HG02973 (cell line): ENCODE data around the gene JOSD2.
"Not testable (repeated sequence)": the region's sequence is repeated elsewhere in the genome, so short reads cannot be mapped to it uniquely, and the experiment has no call there.

Experiments
- ATAC-seq: cut with Tn5 transposase; IDR thresholded peaks from one replicate; pipeline ENCODE4 v1.9.1; 2021; ENCODE audit warnings: moderate library complexity; ENCODE audit not compliant: unreplicated experiment

Gene JOSD2

DNA sequence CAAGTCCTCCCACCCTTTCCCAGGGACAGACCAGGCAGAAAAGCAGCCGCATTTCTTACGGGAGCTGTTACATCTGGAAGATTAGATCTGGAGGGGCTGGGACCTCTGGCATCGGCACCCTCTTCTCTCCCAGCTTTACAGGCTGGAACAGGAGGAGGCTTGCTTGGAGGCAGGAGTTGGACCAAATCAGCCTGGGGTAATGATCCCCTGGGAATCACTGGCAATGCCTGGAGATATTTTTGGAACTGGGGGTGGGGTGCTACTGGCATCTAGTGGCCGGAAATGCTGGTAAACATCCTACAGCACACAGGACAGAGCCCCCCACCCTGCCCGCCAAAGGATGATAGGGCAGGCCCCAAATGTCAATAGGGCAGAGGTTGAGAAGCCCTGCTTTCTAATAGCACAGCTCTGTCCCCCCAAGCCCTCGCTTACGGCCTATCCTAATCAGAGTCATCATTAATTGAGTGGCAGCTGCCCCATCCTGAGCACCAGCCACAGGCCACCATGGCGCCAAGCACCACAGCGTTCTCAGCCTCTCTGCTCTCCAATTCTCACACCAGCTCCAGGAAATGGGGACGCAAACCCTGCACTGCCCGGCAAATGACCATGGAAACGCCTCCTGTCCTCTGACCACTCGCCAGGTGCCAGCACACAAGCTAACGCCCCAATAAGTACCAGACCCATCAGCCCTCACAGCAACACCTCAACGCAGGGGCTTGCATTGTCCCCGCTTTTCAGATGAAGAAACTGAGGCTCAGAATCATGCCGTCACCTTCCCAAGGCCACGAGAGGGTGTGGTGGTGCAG is 36.6 kb upstream of the JOSD2 start:
- ATAC-seq: no peak

DNA sequence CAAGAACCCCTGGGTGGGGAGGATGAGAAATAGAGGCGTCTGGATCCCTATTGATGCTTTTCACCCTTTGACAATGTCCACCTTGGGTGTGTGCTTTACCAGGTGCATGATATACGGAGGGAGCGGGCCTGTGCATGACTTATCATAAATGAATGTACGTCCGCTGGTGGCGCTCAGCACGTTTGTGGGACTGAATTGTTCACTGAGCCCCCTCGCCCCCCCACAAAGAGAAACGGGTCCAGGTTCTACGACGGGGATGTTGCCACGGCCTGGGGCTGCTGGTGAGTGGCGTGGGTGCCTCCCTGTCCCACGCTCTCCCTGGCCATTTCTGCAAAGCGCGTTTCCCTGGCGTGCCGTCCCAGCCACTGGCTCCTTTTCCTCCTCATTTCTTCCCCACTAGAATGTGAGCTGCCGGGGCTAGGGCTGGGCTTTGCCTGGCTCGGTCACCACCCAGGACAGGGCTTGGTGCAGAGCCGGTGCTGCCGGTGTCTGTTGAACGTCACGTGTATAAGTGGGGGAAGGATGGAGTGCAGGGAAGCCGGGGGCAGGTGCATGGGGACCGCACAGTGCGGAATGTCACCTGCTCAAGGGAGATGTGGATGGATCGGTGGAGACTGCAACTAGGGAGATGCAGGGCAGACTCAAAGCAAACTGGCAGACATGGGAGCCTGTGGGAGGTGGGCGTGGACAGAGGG is 35.7 kb upstream of the JOSD2 start:
- ATAC-seq: no peak

DNA sequence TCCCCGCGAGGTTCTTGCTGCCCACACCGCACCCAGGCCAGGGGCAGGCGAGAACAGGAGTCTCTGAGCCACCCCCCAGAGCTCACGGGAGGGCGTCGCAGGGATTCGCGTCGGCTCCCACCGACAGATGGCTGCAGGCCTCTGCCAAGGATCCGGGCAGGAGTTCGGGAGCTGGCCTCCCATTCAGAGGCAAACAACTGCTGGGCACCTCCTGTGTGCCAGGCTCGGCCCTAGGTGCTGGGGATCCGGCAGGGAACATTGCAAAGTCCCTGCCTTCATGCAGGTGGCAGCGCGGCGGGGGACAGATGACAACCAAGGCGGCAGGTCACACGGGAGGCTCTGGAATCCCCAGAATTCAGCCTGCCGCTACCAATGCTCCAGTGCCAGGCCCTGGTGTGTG is 32.0 kb upstream of the JOSD2 start:
- ATAC-seq: no peak

DNA sequence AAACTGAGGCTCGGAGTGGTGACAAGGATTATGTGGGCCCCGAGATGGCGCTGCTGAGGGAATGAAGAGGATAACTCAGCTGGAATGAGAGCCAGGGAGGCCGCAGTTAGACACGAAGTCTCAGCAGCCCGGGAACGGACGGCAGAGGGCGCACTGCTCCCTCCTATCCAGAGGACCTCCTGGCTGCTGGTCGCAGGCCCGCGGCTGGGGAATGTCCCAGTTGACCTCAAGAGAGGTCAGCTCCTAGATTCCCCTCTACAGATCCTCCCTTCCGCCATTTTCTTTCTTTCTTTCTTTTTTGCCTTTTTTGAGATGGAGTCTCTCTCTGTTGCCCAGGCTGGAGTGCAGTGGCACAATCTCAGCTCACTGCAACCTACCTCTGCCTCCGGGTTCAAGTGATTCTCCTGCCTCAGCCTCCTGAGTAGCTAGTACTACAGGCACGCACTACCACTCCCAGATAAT is 26.8 kb upstream of the JOSD2 start:
- ATAC-seq: no peak

DNA sequence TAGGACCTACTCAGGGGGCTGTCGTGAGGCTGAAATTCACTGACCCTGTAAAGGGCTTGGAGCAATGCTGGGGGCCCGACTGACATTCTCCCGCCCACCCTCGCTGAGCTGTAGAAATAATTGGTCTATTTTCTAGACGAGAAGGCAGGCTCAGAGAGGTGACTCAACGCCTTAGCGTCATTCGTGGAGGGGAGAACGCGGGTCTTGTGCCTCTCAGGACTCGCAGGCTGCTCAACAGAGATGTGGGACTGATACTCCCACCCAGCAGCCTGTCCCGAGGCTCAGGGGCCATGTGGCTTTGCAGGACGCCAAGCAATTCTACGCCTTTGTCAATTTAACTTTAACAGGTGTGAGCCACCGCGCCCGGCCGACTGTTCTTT is 26.3 kb upstream of the JOSD2 start:
- ATAC-seq: no peak

DNA sequence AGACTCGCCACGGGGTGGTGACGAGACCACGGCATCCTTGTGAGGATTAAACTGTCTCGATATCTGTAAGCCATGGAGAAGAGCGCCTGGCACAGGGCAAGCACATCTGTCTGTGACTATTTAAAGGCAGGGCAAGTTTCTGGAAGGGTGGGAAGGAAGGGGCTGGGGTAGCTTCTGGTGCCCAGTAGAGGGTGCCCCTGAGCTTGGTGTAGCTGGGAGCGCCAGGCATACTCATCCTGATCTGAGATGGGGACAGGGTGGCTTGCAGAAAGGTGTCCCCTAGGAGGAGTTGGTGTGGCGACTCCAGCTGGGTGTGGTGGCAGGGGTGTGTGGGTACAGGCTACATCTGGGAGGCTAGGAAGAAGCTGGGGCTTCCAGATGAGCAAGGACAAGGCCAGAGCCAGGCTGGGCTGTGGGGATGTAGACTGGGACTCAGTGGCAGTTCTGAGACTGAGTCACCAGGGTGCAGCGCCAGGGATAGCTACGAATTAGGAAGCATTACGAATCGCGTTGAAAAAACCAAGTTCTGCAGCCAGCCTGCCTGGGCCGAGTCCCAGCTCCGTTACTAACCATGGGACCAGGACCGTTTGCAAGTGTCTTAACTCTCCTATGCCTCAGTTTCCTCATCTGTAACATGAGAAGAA is 25.8 kb upstream of the JOSD2 start:
- no peak for ATAC-seq

DNA sequence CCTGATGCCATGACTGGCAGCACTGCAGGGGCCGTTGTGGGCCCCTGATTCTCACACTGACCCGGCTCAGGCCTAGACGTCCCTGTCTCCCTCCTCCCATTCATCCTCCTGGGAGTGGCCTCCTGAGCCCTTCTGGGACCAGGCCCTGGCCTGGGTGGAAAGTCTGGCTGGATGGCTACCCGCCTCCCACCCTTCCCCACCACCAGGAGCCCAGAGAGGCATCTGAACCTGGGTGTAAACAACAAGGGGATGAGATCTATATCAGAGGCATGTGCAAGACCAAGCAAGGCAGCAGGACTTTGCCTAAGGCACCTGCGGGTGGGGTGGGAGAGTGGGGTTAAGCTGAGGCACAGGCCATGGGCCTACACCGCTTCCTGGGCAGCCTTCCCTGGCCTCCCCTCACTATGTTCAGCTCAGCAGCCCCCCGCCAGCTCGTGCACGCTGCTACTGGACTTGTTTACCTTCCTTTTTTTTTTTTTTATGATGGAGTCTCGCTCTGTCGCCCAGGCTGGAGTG is 24.7 kb upstream of the JOSD2 start:
- no peak for ATAC-seq

DNA sequence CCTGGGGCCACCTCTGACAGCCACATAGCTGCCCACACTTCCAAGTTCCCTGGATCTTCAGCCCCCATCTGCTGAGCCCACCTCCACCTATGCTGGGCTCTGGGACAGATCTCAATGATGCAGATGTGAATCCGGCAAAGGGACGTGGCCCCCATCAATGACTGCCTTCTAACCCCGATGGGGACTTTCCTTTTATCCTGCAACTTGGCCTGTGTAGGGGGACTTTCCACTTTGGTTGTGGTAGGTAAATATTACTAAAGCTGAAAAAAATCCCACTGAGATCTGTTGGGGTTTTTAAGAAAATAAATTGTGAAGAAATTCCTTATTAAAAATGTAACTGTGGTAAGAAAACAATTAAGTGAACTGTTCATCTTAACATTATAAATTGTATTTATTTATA is 23.5 kb upstream of the JOSD2 start:
- ATAC-seq: no peak

DNA sequence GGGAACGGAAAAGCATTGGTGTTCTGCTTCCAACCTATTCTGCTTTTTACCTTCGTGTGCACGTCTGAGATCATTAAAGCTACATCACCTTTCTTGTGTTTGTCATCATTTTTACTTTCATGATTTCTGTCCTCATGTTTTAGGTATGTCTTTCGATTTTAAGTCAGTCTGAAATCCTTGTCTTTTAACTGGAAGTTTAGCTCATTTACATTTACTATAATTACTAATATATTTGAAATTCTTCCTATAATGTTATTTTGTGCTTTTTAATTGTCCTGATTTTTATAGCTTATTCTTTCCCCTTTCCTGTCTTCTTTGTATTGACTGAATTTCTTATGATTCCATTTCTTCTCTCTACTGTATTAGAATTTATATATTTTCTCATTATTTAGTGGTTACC is 22.0 kb upstream of the JOSD2 start:
- ATAC-seq: no peak

DNA sequence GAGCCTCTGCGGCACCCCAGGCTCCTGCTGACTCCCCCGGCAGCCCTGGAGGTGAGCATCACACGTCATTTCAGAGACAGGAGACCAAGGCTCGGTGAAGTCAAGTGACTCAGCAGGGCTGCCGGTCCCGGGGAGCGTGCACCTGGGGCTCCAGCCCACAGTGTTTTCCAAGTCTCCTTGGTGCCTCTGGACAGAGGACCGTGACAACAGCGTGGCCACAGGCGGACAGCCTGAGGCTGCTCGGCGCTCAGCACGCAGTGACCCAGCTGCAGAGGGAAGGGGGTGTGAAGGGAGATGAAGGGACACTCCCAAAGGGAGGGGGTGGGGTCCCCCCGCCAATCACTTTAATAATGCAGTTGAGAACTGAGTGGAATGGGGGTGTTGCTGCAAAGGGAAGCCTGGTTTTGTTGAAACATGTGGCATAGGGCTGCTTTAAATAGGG is 20.2 kb upstream of the JOSD2 start:
- no peak for ATAC-seq

DNA sequence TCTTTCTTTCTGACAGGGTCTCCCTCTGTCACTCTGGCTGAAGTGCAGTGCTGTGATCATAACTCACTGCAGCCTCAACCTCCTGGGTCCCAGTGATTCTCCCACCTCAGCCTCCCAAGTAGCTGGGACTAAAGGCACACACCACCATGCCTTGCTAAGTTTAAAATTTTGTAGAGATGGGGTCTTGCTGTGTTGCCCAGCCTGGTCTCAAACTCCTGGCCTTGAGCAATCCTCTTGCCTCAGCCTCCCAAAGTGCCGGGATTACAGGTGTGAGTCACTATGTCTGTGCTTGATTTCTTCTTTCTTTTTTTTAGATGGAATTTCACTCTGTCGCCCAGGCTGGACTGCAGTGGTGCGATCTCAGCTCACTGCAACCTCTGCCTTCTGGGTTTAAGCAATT is 17.1 kb upstream of the JOSD2 start:
- not testable (repeated sequence) for ATAC-seq

DNA sequence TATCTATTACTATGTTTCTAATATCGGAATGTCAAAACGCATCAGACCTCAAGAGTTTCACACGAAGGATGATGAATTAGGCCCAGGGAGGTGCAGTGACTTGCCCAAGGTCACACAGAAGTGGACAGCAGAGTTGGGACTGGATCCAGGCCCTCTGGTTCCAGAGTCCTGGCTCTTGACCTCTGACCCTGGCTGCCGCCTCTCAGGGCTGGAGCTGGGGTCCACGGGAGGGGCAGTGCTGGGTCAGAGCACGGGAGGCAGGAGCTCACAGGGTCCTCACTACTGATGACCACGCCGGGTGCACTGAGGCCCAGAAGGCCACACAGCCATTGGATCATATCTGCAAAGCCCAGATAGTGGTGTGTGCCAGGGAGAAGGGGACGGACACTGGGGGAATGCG is 11.9 kb upstream of the JOSD2 start:
- ATAC-seq: no peak

DNA sequence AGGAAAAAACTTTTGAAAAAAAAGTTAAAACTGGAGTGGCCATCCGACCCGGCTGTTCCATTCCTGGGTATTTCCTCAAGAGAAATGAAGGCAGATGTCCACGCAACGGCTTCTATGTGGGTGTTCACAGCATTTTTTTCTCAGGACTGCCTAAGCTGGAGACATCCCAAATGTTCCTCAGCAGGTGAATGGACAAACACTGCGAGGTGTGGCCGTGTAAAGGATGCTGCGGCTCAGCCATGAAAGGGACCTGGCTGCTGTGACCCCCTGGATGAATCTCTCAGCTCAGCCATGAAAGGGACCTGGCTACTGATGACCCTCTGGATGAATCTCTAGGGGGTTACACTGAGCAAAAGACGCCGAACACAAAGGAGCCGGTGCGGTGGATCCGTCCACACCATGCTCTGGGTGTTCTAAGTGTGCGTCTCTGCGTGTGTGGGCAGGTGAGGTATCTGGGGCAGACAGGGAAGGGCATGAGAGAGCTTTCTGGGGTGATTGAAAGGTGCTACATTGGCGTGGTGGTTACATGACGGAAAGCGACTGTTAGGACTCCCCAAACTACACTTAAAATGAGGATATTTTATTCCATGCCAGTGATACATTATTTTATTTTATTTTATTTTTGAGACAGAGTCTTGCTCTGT is 10.0 kb upstream of the JOSD2 start:
- ATAC-seq: no peak

DNA sequence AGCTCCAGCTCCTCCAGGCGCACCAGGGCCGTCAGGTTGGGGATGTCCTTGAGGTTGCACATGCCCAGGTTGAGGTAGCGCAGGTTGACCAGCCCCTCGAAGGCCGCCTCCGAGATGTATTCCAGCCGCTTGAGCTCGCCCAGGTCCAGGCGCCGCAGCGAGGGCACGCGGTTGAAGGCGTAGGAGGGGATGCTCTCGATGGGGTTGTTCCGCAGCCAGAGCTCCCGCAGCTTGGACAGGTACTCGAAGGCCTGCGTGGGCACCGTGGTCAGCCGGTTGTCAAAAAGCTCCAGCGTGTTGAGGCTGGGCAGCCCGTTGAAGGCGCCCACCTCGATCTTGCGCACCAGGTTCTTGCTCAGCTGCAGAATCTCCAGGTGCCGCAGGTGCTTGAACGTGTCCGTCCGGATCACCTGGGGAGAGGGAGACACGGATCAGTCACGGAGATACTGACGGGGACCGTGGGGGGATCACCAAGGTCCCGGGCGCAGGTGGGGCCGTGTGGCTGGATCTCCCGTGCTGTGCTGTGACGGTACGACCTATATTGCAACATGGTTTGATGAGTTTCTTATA is 8.1 kb upstream of the JOSD2 start:
- no peak for ATAC-seq

DNA sequence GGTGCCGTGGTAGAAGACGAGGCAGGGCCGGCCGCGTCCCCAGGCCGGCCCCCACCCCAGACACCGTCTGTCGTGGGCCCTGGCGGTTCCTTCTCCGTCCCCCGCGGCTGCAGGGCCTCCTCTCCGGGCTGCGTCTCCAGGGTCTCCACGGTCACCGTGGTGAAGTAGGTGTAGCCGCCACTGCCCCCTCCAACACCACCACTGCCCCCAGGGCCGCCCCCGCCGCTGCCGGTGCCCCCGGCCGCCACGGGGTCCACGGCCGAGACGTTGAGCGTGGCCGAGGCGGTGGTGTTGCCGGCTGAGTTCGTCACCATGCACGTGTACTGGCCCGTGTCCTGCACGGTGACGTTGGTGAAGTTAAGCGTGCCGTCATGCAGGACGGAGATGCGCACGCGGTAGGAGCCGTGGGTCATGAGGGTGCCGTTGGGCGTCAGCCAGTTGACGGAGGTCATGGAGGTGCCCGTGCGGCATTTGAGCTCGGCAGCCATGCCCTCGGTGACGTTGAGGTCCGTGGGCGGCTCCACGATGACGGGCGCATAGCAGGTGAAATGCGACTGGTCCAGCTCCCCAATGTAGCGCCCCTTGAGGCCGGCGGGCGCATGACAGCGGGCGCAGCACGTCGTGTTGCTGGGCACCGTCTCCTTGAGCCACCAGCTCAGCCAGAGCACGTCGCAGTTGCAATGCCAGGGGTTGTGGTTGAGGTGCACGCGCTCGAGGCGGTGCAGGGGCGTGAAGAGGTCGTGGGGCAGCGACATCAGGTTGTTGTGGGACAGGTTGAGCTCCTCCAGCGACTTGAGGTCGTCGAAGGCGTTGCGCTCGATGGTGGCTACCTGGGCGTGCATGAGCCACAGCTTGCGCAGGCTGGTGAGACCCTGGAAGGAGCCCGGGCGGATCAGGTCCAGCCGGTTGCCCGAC is 7.4 kb upstream of the JOSD2 start:
- no peak for ATAC-seq

DNA sequence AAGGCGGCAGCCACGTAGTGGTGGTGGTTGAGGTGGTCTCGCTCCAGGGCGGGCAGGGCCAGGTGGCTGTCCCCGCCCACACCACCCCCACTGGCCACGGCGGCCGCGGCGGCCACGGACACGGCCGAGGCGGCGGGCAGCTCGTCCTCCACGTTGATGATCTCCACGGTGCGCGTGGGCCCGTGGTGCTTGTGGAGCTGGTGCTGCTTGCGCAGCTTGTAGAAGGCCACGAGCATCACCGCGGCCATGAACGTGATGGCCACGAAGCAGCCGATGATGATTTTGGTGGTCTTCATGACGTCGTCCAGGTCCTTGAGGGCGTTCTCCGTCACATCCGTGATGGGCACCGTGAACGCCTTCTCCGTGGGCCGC is 6.7 kb upstream of the JOSD2 start:
- no peak for ATAC-seq

DNA sequence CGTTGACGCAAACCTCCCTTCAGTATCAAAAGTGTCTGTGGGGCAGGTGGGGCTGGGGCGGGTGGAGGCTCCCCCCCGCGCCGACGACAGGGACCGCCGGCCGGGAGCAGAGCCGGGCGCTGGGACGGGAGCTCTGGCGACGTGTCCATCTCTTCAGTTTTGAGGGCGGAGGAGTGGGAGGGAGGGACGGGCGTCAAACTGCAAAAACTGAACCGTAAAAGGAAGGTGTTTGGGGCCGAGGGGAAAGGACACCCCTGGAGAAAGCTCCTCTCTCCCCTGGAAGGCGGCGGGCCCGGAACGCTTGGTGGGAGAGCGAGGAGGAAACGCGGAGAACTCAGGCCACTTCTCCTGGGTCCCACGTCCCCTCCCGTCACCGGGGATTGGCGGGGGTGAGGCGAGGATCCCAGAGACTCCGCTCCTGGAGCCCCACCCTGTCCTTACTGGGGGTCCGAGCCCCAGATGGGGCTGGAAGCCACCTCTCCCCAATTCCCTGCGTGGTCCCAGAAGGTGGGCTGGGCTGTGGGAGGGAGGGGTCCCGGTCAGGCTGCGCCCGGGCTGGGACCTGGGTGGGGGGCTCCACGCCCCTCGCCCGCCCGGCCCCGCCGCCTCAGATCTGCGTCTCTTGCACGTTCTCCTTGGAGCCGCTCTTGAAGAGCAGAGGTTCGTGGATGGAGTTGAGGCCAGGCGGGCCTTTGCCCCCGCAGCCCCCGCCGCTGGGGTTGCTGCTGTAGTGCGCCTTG is 6.1 kb upstream of the JOSD2 start:
- no peak for ATAC-seq

DNA sequence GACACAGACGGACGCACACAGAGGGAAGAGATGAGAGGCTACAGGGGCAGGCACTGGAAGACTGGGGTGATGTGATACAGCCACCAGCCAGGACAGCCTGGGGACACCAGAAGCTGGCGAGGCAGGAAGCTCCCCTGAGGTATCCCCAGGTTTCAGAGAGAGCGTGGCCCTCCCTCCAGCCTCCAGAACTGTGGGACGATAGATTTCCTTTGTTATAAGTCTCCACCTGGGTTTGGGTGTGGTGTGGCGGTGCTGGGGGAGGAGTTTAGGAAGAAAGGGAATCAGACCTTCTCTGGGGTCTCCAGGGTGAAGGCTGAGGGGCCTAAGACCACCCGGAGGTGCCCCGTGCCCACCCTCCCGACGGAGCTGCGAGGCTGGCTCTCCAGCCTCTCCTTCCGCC is 5.5 kb upstream of the JOSD2 start:
- ATAC-seq: no peak

DNA sequence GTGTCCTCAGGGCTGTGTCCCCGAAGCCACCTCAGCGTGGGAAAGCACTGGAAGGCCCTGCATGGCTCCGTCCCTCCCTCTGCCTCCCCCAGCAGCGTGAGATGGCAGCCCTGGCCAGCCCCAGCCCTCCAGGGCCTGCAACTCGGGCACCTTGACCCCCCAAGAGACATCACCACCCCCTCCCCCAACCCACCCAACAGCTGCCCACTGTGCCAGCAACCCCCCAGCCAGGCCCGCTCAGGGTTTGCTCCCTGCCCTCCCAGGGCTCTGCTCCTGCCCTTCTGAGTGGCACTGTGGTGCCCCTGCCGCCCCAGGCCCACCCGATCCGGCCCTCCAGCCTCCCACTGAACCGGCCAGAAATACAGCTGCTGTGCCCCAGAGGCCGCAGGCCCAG is 4.2 kb upstream of the JOSD2 start:
- ATAC-seq: no peak
